AG08396 (cell line): ENCODE data around the gene STAT6.

Source experiments
- DNase-seq: peaks from one replicate; pipeline ENCODE4 v3.0.0; 2012; ENCODE audit warnings: low spot score, mixed read lengths

STAT6 gene

DNA sequence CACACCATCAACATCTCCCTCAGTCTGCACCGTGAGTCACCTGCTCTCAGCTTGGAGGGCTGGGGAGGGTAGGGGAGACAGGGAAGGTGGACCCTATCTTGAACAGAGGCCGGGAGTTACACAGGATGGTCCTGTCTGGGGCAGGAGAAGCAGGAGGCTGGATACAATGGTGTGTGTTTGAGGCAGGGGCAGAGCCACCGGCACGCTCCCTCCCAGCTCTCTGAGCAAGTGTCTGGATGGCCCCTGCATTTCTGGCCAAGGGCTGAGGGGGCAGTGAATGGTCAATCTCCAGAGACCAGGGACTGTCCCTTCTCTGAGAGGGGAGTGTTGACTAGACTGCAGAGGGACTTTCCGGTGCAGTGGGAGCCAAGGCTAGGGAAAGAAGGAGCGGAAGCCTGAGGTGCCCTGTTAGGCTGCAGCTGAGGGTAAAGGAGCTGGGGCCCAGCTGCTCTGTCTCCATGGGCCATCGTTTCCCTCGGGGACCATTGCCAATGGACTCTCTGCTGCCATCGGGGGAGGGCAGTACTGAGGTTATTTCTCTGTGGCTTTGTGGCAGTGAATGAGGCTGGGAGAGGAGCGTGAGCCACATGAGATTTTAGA is 34.4 kb upstream of the STAT6 start:
- DNase-seq, result no peak

DNA sequence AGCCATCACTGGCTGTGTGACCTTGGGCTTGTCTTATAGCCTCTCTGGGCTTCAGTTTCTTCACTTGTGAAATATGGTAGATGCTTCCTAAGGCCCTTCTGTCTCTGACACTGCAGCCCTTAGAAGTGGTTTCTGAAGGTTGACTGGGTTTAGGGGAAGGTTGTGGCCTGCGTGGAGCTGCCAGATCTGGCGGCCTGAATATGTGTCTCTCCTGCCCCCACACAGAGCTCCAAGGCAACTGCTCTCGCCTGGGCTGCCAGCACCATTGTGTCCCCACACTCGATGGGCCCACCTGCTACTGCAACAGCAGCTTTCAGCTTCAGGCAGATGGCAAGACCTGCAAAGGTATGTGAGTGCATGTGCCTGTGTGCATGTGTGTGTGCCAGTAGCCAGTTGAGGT is 32.3 kb upstream of the STAT6 start:
- DNase-seq, result no peak

DNA sequence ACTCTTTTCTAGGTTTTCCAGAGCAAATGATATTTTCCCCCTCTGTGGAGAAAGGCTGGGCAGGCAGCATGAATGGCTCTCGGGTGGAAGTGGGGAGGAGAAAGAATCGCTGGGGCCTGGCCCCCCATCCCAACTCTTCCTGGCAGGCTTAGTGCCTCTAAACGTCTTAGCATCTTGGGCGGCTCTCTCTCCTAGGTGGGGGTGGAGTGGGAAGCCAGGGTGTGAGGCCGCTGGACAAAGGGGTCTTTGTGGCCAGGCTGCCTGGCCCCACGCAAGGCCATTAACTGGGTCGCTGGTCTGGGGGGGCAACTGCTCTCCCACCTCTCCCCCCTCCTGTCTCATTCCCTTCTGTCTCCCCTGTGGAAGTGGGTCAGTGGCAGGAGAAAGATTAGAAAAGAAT is 31.6 kb upstream of the STAT6 start:
- no peak for DNase-seq

GRCh38 chr12:57142121-57142520 is 31.0 kb upstream of the STAT6 start:
- no peak for DNase-seq

GRCh38 chr12:57141249-57141648 is 30.1 kb upstream of the STAT6 start:
- DNase-seq, result no peak

- no peak for DNase-seq
These were observed 28.9 kb upstream of the STAT6 start for GRCh38 chr12:57139796-57140649.

DNA sequence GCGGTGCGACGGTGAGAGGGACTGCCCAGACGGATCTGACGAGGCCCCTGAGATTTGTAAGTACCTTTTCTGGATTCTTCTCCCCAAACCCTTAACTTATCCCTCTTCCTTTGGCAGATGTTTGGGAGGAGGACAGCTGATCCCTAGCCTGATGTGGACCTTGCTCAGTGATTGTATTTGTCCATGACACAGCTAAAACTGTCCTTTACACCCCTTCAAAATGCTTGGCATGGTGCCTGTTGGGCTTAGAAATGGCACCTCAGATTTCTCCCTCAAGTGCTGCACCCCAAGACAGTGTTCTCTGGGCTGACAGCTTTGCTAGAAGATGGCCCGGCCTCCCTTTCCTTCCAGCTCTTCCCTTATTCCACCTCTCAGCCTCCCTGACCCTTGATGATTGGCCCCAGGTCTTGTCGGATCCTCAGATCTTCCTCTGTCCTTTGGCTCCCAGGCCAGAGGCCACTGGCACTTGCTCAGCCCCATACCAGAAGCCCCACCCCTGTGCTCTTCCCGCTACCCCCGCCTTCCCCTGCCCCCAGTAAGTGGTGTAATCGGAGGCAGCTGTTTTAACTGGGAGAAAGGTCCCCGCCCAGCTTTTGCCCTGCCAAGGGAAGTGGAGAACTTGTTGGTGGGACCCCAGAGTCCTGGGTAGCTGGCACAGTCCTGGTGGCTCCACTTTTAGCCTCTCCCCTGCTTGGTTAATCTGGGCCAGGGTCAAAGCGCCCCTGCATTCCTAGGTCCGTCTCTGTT is 27.5 kb upstream of the STAT6 start:
- no peak for DNase-seq

DNA sequence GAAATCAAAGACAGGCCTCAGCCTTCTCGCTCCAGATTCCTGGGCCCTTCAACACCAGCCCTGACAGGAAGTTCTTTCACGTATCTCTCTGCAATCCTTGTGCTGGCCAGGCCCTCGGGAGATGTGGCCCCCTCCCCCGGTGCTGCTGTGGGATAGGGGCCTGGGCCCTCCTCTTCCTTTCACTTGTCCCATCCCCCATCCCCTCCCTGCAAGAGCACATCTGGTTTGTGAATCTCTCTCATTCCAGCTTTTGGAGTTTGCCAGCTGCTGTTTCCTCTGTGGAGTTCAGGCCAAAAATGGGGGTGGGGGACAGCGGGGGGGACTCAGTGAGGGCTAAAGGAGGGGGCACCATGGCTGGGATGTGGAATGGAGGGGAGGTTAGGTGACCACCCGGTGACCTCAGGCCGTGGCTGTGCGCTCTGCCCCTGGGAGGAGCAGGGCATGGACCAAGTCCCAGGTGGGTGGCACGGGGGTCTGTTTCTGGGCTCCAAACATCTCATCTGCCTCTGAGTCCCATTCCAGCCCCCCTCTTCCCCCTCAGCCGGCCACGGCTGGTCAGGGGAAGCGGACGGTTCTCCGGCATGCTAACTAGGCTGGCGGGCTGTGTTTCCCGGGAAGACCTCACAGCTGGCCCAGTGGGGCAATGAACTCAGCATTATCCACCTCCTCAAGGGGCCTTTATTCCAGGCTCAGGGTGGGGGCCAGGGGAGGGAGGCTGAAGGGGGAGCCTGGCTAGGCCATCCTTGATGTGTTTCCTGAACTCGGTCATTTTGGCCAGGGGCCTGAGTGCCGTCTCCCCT is 24.6 kb upstream of the STAT6 start:
- no peak for DNase-seq

DNA sequence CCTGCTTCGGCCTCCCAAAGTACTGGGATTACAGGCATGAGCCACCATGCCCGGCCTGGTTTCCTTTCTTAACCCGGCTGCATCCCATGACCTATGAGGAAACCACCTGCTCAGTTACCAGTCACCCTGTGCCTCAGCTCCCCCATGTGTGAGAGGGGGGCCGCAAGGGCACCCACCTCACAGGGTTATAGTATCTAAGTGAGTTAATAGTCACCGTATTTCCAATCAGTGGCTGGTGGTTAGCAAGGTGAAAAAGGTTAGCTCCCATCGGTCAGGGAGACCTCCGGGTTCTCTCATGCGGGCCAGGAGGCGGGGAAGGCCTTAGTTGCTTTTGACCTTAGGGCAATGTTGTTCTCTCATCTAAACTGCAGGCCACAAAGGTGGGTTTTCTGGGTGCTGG is 23.8 kb upstream of the STAT6 start:
- DNase-seq, result no peak

GRCh38 chr12:57133916-57134315 is 22.8 kb upstream of the STAT6 start:
- no peak for DNase-seq

DNA sequence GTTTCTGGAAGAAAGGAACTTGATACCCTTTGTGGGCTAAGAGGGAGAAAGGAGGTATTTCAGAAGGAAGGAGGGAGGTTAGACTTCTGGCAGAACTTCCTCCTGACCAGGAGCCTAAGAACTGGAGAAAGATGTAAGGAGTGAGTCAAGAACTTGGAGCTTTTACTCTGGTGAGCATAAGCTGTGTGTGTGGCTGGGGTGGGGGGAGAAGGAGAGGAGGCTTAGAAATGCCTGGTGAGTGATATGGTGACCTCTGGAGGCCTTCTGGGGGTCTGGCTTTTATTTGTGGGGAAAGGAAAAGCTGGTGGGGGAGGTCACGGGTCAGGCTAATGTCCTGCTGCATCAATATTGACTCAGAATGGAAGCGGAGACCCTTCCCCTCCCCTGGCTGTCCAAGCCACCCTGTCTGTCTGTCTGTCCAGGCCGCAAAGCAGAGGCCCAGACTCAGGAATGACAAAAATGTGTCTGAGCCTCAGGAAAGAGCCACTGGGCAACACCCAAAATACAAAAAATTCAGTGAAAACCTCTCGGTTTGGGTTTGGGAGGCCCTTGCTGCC is 21.9 kb upstream of the STAT6 start:
- no peak for DNase-seq

GRCh38 chr12:57131896-57132744 is 21.0 kb upstream of the STAT6 start:
- no peak for DNase-seq

DNA sequence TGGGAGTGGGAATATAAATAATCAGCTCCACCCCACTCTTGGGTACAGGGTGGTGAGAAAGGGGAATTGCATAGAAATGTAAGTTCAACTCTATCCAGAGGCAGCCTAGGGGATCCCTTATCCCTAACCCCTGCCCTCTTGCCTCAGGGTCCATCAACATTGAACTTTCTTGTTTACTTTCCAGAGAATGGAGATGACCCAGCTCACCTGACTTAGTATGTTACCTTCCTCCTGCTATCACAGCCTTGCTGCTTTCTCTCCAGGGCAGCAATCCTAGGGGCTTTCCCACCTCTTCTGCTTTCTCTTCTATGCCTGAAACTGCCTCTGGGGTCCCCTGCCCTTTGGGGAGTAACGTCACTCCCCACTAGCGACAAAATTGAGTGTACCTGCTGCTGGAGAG is 19.8 kb upstream of the STAT6 start:
- no peak for DNase-seq

DNA sequence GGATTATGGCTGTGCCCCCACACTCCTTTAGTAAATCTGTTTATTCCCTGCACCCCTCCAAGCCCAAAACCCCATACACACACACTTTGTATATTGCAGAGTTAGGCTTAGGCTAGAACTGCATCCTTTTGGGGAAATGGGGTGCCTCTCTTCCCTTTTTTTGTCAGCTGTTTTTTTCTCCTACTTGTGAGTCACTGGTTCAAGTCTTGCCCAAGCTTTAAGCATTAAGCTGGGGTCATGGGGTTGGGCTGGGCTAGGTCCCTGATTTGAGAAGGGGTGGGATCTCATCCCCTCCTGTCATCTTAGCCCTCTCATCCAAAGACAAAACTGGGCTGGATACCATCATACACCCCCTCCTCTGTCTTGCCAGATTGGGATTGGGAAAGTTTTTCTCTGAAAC is 18.7 kb upstream of the STAT6 start:
- no peak for DNase-seq

DNA sequence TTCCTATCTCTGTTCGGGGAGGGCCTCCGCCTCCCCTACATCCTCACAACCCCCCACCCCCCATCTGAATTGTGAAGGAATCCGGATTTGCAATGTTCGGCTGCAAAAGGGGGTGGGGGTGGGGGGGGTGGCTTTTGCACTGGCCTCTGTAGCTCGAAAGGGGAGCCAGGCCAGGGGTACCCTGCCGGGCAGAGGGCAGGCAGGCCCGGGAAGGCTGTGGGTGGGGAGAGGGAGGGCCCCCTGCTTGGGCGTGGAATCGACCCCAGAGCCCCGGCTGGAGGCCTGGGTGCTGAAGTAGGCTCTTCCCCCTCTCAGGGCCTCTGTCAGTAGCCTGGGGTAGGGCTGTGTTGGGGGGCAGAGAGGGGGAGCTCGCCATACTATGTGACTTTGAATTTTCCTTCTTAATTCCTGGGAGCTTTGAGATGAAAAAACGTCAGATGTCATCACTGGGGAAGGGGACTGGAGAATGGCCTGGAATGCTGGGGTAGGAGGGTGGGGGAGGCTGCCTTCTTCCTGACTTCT is 18.2 kb upstream of the STAT6 start:
- DNase-seq, result no peak

DNA sequence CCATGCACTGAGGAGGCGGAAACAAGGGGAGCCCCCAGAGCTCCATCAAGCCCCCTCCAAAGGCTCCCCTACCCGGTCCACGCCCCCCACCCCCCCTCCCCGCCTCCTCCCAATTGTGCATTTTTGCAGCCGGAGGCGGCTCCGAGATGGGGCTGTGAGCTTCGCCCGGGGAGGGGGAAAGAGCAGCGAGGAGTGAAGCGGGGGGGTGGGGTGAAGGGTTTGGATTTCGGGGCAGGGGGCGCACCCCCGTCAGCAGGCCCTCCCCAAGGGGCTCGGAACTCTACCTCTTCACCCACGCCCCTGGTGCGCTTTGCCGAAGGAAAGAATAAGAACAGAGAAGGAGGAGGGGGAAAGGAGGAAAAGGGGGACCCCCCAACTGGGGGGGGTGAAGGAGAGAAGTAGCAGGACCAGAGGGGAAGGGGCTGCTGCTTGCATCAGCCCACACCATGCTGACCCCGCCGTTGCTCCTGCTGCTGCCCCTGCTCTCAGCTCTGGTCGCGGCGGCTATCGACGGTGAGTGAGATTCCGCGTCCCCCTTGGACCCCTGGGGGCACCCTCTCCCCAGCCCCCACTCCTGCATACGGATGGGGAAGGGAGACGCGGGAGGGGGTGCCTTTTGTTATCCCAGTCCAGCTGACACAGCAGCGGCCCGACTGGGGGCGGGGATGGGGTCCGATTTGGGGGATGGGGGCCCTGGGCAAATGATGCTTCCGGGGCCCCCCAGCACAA is 17.5 kb upstream of the STAT6 start:
- DNase-seq, result no peak

GRCh38 chr12:57127726-57128518 is 16.8 kb upstream of the STAT6 start, which contains the start of gene LRP1:
LRP1 (plus strand) TSS chr12:57128483; CDS start chr12:57128965, 482 bp downstream.
- peak; percentile 92 for DNase-seq

DNA sequence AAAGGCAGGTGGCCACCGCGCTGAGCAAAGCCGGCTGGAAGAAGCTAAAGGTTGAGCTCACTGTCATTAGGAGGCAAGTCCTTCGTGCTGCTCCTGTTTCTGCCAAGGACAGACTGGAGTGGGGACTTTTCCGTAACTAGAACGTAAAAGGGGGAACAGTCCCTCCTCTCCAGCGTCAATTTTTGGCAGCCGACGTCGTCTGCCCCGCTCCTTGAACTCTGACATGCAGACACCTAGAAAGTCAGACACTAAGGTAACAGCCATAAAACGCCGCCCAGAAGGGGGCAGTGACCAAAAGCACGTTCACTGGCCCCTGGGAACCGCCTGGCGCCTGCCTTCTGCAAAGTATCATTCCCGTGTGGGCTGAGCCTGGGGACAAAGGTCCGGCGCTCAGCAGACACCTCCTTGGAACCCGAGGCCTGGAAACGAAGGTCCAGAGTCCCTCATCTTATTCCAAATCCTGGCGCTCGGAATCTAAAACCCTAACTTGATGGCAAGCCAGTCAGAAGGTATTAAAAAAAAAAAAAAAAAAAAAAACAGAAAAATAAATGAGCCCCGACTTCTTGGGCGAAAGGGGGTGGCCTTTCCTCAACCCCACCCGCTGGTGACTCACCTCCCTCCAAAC is 16.1 kb upstream of the STAT6 start:
- no peak for DNase-seq

DNA sequence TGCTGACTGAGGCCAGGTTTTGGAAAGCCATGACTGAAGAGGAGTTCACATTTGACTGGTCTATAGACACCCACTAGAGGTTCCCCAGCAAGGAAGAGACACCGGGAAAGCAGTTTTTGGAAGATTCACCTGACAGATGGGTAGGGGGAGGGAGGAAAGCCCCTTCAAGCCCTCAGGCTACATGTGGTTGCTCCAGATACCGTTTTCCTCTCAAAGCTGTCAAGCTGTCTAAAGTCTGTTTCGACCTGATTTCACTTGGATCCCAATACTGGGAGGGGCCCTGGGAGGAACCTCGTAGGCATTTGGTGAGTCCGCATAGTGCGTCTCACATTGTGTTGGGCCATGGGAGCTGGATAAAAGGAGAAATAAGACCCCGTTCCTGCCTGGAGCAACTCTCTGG is 15.4 kb upstream of the STAT6 start:
- no peak for DNase-seq
